HG03139 (cell line): ENCODE results near the gene CDH10.

Source experiments
- ATAC-seq: cut with Tn5 transposase; IDR thresholded peaks from one replicate; pipeline ENCODE4 v1.9.1; 2021; ENCODE audit not compliant: unreplicated experiment

CDH10 gene

DNA sequence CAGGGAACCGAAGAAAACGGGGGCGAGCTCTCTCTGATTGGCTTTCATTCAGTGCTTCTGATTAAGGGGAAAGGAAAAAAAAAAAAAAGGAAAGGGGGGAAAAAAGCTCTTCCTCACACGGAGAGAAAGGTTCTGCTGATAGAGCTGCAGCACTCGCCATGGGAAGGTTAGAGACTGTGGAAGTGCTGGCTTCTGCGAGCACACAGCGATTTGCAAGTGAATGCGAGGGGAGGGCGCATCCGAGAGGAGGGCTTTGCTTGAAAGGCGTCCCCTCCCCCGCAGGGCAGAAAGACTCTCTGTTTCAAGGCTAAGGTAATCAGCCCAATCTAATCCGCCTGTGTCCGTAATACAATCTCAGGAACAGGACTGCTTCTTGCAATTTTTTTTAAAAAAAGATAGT is at the start of gene CDH10:
CDH10 (minus strand) TSS at position 218 of the 400 bp plus-strand sequence. CDS start 51,488 bp downstream, outside the sequence.
- no peak for ATAC-seq

DNA sequence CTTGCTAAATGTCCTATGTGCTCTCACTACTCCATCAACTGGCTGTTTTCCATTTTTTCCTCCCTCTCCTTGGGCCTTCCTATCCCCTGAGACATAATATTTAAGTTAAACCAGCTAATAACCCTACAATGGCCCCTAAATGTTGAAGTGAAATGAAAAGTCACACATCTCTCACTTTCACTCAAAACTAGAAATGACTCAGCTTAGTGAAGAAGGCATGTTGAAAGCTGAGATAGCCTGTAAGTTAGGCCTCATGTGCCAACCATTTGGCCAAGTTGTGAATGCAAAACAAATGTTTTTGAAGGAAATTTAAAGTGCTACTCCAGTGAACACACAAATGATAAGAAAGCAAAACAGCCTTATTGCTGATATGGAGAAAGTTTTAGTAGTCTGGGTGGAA is 48.8 kb upstream of the CDH10 start:
- ATAC-seq, result no peak

- ATAC-seq, result no peak
Measured at GRCh38 chr5:24691074-24691473, 46.3 kb upstream of the CDH10 start.

DNA sequence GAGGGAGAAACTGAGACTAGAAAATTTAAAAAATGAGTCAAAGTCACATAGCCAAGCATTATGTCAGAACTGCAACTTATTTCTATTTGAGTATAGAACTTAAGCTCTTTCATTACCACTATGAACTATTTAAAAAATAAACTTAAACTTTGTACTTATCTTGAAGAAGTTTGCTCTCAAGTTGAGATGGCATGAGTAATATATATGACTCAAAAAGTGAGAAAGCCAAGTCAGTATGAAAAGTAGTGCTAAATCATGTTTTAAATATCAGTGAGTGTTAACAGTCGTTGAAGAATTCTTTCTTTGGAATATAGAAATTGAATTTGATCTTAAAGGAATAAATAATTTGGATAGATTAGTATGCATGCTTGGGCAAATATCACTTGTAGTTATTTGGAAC is 36.3 kb upstream of the CDH10 start:
- ATAC-seq, result no peak

DNA sequence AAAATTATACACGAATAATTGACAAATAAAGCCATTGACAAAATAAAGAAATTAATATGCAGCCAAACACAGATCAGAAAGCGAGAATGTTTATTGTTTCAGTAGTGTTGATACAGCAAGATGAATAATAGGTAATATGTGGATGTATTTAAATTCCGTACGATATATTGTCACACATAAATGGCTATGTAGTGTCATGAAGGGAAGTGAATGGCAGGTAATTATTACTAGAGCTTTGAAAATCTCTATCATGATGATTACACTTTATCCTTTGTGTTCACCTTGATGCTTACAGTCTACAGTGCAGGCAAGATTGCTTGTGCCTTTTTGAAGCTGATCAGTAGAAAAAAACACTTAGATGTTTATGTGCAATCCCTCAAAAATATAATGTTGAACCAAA is 23.3 kb upstream of the CDH10 start:
- ATAC-seq, result no peak

- ATAC-seq, result no peak
Measured at GRCh38 chr5:24649531-24649930, 4.8 kb upstream of the CDH10 start.

DNA sequence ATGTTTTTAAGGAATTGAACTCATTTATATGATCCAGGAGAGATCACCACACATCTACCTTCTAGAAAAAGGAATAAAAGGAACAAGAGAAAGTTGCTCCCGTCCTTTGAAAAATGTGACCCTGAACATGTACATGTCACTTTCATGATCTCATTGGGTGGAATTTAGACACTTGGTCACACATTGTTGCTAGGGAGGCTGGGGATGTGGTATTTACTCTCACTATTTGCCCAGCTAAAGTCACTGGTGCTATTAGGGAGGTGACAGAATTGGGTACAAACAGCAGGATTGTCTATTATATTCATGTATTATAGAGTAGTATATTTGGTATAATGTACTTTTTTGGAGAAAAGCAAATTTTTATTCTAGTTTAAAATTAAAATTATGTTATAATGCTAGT is 2.1 kb upstream of the CDH10 start:
- no peak for ATAC-seq

GRCh38 chr5:24645483-24645882 is 705 bp upstream of the CDH10 start:
- ATAC-seq, result no peak

GRCh38 chr5:24643880-24644279 is 898 bp downstream of the CDH10 start:
- no peak for ATAC-seq

DNA sequence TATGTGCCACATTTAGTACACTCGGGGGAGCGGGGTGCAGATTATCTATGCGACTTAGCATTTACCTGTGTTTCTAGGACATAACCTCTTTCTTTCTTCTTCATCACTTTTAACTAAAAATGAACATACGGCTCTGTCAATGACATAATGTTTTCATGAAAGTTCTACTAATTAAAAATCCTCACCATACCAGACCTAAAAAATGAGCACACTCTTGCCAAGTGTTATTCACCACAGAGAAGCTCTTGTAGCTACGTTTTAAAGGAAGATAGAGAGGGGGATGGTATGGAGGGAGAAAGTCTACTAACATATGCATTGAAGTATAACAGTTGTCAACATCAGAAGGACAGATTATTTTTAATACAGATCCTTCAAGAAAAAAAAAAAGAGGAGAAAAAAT is 1.6 kb downstream of the CDH10 start:
- no peak for ATAC-seq

- no peak for ATAC-seq
Measured at GRCh38 chr5:24642022-24642421, 2.8 kb downstream of the CDH10 start.

DNA sequence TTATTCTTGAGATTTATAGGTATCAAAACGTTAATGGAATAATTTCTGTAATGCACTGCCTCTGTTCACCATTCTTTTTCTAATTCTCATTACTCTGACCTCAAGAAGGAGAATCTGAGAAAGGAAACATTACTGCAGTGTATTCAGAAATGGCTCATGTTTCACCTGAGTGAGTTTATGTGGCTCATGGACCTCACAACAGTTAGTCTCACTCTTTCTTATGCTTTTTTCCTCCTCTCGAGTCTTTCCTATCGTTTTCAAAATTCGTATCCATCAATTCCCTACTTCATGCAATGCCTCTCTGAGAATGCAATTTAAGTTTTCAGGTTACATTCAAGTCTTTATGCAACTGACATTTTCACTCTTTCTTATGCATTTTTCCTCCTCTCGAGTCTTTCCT is 9.6 kb downstream of the CDH10 start:
- no peak for ATAC-seq

DNA sequence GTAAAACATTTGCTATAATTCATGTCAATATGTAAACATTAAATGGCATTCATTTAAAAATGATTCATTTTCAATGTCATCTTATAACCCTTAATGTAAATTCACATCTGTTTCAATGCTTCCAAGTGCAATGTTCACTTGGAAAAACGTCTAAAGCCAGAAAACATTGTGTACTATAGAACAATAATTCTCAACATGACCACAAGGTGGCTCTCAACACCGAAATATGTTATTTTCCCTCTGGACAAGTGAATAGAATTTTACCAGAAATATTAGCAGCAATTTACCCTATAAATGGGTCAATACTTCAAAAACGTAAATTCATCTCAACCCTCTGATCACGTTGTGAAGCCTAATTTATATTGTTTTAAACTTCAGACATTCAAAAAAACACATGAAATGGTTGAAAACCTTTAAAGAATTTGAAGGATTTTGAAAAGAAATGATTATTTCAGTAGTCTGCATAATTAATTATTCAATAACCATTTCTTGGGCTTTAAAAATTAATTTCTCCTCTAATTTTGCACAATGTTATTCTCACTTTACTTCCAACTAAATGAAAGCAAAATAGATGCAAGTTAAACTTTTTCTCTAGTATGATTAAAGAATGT is 11.0 kb downstream of the CDH10 start:
- ATAC-seq, result no peak

- no peak for ATAC-seq
Measured at GRCh38 chr5:24632353-24632752, 12.4 kb downstream of the CDH10 start.

DNA sequence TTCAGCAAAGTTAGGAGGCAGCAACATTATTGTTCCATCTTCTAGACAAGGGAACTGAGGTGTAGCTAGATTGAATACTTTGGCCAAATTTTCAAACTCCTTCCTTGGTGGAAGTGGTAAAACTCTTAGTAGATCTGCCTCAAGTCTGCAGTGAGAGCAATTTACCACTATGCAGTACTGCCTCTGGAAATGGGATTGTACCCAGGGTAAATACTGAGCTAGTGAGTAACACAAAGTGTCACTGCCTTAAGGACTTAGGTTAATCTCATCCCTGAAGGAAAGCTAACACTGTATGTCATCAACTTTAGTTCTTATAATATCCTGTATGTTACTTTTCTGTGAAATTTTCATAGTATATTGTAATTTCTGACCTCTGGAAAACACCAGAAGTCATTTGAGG is 13.9 kb downstream of the CDH10 start:
- no peak for ATAC-seq

DNA sequence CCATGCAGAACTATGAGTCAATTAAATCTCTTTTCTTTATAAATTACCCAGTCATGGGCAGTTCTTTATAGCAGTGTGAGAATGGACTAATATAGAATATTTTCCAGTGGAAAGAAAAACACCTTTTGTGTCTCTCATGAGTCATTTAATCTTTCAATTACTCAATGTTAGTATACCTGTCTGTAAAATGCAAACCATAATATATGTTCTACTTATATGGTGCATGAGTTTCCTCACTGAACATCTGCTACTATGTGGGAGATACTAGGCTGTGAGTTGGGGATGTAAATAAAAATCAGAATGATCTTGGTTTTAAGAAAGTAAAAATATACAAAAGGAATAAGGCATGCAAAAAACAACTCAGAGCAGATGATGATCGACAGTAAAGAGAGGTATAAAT is 15.0 kb downstream of the CDH10 start:
- ATAC-seq, result no peak

DNA sequence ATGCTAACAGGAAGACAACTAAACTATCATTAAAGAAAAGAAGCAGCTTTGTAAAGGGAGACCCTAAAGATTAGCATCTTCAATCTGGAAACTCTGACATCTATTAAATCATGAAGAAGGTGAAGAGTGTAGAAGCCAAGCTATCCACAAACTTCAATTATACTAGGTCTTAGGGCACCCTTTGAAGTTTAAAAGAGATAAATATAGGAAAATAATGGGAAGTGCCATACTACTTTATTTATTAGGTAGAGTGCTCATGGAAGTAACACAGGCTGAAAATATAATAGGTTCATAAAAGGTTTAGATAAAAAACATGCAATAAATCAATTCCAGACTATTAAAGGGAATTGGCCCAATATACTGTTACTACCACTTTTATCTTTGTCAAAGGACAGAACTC is 19.9 kb downstream of the CDH10 start:
- ATAC-seq, result no peak

GRCh38 chr5:24623624-24624023 is 21.2 kb downstream of the CDH10 start:
- no peak for ATAC-seq

- ATAC-seq, result no peak
Measured at GRCh38 chr5:24623031-24623430, 21.7 kb downstream of the CDH10 start.

- ATAC-seq, result no peak
Measured at GRCh38 chr5:24621792-24622191, 23.0 kb downstream of the CDH10 start.

DNA sequence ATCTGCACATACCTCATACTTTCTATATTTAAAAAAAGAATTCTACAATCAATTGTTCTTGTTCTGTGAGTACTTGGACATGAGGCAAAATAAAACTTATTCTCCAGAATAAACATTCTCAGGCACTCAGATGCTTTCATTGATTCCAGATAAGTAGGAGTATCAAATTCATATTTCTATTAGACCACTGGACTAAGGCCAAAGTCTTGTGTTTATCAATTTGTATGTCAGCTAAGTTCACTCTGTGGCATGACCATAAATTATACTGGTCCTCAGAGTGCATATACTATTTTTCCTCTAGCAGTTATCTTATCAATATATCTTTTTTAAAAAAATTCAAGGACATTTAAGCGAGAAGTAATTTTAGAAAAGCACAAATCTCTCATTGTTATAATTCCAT is 28.2 kb downstream of the CDH10 start:
- no peak for ATAC-seq

- ATAC-seq, result no peak
Measured at GRCh38 chr5:24615159-24615558, 29.6 kb downstream of the CDH10 start.

DNA sequence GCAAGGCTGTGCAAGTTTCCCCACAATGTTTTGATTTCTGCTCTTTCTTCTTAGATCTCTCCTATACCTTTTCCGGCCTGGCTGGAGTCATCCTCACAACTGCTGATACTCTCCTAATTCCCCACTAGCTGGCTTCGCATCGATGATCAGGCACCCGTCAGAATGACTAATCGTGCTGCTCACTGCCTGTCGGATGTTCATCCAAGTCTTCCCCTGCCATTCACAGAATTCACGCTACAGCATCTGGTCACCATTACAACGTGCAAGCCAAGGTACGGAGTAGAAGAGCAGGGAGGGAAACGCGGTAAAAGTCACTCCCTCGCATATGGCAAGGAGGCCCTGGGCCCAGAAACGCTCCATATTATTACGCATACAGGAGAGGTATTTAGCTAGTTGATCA is 35.1 kb downstream of the CDH10 start:
- ATAC-seq, result no peak

DNA sequence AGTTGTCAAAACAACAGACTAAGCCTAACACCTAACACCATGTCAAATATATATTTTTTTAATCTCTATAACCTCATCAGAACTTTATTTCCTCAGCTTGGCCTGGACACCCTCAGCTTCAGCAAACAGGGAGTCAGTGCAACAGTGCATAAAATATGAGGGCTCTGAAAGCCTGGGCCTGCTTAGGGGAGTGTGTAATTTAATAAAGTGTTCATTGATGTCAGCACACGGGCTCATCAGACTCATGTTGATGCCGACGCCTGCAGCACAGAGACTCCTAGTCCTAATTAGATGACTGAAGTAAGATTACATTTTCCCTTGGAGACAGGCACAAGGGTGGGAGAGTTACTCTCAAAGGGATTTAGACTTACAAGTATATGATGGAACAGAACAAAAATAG is 37.8 kb downstream of the CDH10 start:
- ATAC-seq, result no peak
